ENCODE data around the gene TMEM158.

Gene TMEM158

DNA sequence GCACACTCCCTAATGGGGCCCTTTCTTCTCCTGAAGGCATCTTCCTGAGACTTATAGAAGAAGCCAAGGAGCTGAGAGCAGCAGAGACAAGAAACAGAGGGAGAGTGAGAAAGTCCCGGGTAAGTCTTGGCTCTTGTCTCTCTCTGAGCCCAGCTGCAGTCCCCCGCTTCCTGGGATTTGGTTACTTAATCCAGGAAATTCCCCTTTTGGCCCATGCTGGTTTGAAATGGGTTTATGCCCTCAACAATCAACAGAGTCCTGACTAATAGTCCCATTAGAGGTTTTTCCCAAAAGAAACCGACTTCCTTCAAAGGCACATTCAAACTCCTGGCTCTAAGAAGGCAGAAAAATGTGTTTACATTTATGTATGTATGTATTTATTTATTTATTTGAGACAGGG lies 22.0 kb downstream of the TMEM158 start:
- Mint-ChIP-seq H3K27ac (no peak overlapping the region), H3K9me3 (no peaks in the 10 kb centered on the region), H3K4me1 (no peaks in the 10 kb centered on the region), H3K27me3 (peaks cover 13% of the 10 kb centered on the region), H3K4me3 (no peak overlapping the region), H3K36me3 (no peaks in the 10 kb centered on the region)
- no peak for DNase-seq (ENCODE audit: low spot score in 2 of 2)
- ATAC-seq (ENCODE audit: low read depth) = no peak

DNA sequence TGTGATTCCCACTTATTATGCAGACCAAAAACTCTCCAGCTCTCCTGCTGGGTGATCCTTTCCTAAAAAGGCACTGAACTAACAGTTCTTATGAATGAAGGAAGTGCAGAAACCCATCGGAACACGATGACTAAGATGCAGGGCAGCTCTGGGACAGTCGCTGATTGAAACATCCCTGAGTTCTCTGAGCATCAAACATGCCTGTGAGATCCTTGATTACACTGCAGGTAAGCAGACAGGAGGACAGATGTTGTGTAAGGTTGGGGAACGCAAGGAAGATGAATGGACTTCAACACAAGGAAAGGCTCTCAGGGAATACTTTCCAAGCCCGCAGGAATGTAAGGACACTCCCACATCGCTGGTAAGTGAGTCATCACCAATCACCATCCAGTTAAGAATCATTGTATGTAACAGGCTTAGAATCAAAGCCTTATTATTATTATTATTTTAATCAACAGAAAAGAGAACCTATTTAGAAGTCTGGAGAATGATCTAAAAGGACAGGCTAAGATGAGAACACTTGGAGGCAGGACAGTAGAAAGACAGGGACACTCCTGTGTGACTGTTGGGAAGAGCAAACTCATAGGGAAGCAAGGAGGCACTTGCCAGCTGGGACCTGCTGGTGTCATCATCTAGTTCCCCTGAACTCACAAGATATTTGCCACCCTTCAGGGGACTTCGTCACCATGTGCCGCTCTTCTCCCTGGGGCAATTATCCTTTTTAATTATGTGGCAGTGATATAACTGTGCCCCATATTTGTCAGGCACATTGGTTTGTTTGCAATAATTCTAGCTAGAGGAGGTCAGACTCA lies 26.0 kb downstream of the TMEM158 start:
- H3K27me3 Mint-ChIP-seq = peaks cover 18% of the 10 kb centered on the region
- no peaks in the 10 kb centered on the region for H3K9me3 Mint-ChIP-seq
- H3K27ac Mint-ChIP-seq = no peak overlapping the region
- H3K4me1 Mint-ChIP-seq = no peaks in the 10 kb centered on the region
- ATAC-seq (ENCODE audit: low read depth) = no peak
- H3K4me3 Mint-ChIP-seq = no peak overlapping the region
- no peak for DNase-seq (ENCODE audit: low spot score in 2 of 2)
- no peaks in the 10 kb centered on the region for H3K36me3 Mint-ChIP-seq

DNA sequence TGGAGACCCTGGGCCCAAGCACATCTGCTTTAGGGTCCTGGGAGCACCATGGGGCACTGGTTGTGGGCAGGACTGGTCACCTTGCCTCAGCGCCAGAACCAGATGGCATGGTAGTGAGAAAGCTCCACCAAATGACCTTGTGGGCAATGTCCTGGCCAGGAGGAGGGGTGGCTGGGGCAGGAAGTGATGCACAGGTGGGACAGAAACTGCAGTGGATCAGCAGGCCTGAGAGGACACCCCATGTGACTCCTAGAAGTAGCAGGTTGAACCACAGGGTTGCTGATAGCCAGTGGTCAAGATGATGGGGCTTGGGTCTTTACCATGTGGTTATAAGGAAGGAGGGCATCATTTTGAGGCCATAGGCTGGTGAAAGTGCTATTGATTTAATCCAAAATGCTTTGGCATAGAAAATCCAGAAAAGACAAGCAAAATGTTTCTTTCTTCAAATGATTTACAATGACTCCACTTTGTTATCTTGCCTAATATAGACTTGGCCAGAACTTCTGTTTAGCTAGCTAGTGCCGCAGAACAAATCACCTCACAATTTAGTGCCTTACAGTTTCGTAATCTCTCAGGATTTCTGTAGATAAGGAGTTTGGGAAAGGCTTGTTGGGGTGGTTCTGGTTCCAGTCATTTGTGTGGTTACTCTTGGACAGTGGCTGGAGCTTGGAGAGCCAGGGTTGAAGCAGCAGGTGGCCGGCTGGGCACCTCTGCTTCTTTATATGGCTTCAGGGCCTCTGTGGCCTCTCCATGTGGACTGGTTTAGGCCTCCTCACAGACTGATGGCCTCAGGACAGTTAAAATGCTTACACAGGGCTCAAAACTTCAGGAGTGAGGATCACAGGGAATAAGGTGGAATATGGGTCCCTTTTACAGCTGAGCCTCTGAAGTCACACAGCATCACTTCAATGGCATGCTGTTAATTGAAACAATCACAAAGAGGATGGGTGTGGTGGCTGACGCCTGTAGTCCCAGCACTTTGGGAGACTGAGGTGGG lies 27.5 kb downstream of the TMEM158 start:
- Mint-ChIP-seq H3K4me3 (no peak overlapping the region), H3K36me3 (no peaks in the 10 kb centered on the region), H3K27me3 (peaks cover 18% of the 10 kb centered on the region), H3K27ac (no peak overlapping the region), H3K4me1 (no peaks in the 10 kb centered on the region), H3K9me3 (no peaks in the 10 kb centered on the region)
- ATAC-seq (ENCODE audit: low read depth) = no peak
- no peak for DNase-seq (ENCODE audit: low spot score in 2 of 2)

DNA sequence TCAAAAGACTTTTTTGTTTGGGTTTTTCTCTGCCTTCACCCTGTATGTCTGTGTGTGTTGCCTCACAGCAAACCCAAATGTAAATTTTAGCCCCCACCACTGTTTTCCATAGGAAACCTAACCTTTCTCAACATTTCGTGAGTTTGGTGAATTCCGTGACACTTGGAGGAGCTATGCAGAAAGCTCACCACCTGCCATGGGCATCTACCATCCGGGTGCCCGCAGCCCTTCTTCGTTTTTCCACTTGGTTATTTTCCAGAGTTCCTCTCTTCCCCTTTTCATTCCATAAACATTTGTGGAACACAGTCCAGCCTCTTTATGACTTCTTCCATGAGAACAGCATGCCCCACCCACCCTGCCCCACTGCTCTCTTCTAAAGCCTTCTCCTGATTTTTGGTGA lies 31.3 kb downstream of the TMEM158 start:
- Mint-ChIP-seq H3K27me3 (peaks cover 12% of the 10 kb centered on the region), H3K36me3 (peaks cover 1% of the 10 kb centered on the region), H3K4me1 (no peaks in the 10 kb centered on the region), H3K4me3 (no peak overlapping the region), H3K9me3 (no peaks in the 10 kb centered on the region), H3K27ac (no peak overlapping the region)
- ATAC-seq (ENCODE audit: low read depth) = no peak
- no peak for DNase-seq (ENCODE audit: low spot score in 2 of 2)

DNA sequence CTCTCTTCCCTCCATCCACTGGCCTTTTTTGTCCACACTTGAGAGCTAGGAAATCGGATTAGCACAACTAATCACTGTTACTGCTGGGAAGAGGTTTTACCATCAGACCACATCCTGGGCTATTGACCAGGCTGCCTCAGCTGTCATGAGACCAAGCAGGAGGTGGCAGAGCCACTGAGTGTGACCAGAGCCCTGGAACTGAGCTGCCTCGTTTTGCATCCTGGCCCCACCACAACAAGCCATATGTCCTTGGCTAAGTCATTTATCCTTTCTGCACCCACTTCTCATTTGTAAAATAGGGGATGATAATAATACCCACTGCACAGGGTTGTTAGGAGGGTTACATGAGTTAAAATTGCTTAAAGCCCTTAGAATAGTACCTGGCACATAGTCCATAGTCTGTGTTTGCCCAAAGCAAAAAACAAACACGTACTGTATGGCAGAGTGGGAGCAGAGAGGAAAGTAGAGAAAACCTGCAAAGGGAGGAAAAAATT lies 34.1 kb downstream of the TMEM158 start:
- H3K9me3 Mint-ChIP-seq = no peaks in the 10 kb centered on the region
- no peak for ATAC-seq (ENCODE audit: low read depth)
- H3K4me3 Mint-ChIP-seq = no peak overlapping the region
- peaks cover 9% of the 10 kb centered on the region for H3K27me3 Mint-ChIP-seq
- no peak for DNase-seq (ENCODE audit: low spot score in 2 of 2)
- no peak overlapping the region for H3K27ac Mint-ChIP-seq
- H3K36me3 Mint-ChIP-seq = peaks cover 1% of the 10 kb centered on the region
- H3K4me1 Mint-ChIP-seq = no peaks in the 10 kb centered on the region

DNA sequence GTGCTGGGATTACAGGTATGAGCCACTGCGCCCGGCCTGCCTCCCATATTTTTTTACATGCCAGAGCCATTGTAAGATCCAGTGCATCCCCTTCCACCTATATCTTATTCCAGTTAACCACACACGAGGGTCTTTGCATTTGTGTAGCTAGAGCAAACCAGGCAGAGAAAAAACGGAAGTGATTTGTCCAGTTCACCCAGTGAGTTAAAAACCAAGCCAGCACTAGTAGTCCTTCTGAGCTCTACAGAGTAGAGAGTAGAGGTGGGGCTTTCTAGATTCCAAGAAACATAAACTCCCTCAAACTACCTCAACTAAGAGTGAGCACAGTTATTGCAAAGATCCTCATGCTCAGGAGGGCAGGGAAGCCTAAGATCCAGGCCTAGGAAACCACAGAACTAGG lies 34.7 kb downstream of the TMEM158 start:
- H3K27me3 Mint-ChIP-seq = peaks cover 9% of the 10 kb centered on the region
- ATAC-seq (ENCODE audit: low read depth) = no peak
- no peaks in the 10 kb centered on the region for H3K4me1 Mint-ChIP-seq
- H3K9me3 Mint-ChIP-seq = no peaks in the 10 kb centered on the region
- no peak for DNase-seq (ENCODE audit: low spot score in 2 of 2)
- no peak overlapping the region for H3K27ac Mint-ChIP-seq
- H3K36me3 Mint-ChIP-seq = peaks cover 1% of the 10 kb centered on the region
- no peak overlapping the region for H3K4me3 Mint-ChIP-seq

DNA sequence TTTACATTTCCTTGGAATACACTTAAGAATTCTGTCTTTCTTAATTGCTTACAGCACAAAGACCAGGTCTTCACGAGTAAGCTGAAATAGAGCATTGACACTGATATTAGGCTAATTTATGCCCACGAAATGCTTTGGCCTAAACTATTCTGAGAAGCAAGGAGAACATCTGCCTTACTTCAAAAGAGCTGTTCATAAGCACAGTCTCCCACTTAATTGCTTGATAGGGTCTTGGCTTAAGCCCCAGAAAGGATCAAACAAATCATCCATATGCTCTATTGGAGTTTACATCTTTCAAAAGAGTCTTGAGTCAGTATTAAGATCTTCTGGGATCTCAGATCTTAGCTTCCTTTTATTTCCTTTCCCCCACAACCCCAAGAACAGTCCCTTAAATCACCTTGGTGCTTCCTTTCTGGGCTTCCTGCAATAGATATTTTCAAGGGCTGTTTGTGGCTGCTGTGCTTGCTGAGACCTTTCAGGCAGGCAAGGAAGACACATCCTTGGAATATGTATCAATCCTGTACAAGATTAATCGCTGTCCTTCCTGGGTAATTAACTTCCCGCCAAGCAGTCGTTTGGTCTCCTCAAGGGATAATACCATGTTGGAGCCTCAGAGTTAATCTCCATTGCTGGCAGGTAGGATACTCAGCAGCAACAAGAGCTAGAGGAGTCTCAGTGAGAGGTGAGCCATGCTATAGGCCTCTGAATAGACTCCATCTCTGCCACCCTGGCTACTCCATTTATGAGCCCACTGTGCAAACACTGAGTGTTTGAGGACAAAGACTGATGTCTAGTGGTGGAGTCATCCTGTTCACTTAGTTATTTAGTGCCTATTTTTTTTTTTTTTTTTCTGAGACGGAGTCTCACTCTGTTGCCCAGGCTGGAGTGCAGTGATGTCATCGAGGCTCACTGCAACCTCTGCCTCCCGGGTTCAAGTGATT lies 37.1 kb downstream of the TMEM158 start:
- no peak for ATAC-seq (ENCODE audit: low read depth)
- DNase-seq (ENCODE audit: low spot score in 2 of 2) = no peak
- H3K27me3 Mint-ChIP-seq = peaks cover 10% of the 10 kb centered on the region
- no peaks in the 10 kb centered on the region for H3K4me1 Mint-ChIP-seq
- no peak overlapping the region for H3K27ac Mint-ChIP-seq
- no peaks in the 10 kb centered on the region for H3K9me3 Mint-ChIP-seq
- peaks cover 1% of the 10 kb centered on the region for H3K36me3 Mint-ChIP-seq
- no peak overlapping the region for H3K4me3 Mint-ChIP-seq

DNA sequence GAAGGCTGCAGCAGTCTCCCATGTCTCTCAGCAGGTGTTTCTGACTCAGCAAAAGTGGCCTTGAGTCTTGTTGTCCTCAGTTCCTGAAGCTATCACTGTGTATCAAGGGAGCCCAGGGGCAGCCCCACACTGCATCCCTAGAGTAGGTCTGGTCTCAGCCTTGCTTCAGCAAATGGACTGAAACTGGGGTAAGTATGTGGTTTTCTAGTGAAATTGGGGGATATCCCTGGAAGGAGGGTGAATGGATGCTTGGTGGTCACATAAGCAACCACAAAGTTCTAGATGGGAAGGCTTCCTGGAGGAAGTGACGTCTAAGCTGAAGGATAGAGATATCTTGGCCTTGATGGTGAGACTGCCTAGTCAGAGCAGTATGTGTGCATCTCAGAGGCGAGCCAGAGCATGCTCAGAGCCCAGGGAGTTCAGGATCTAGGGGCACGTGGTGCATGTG lies 38.4 kb downstream of the TMEM158 start:
- Mint-ChIP-seq H3K27ac (no peak overlapping the region), H3K36me3 (peaks cover 1% of the 10 kb centered on the region), H3K9me3 (no peaks in the 10 kb centered on the region), H3K4me3 (no peak overlapping the region), H3K4me1 (no peaks in the 10 kb centered on the region), H3K27me3 (peaks cover 10% of the 10 kb centered on the region)
- DNase-seq (ENCODE audit: low spot score in 2 of 2) = no peak
- no peak for ATAC-seq (ENCODE audit: low read depth)

DNA sequence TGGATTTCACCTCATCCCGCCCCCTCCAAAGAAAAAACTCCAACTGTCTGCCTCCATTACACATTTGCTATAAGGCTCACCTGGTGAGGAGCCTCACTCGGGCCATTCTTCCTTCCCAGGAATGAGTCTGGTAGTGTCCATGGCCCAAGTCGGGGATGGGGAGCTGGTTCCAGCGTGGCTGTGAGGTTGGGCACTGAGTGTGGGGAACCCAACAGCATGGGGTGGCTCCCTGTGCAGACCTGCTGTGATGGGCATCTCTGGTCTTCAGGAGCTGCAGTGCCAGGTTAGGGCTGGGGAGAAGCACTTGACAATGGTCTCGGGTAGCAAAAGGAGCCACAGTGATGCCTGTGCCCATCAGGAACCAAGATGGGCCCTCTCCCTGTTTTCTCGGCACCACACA lies 39.2 kb downstream of the TMEM158 start:
- ATAC-seq (ENCODE audit: low read depth) = no peak
- H3K4me1 Mint-ChIP-seq = no peaks in the 10 kb centered on the region
- H3K27me3 Mint-ChIP-seq = peaks cover 8% of the 10 kb centered on the region
- H3K36me3 Mint-ChIP-seq = peaks cover 1% of the 10 kb centered on the region
- H3K4me3 Mint-ChIP-seq = no peak overlapping the region
- H3K27ac Mint-ChIP-seq = no peak overlapping the region
- DNase-seq (ENCODE audit: low spot score in 2 of 2) = no peak
- no peaks in the 10 kb centered on the region for H3K9me3 Mint-ChIP-seq

DNA sequence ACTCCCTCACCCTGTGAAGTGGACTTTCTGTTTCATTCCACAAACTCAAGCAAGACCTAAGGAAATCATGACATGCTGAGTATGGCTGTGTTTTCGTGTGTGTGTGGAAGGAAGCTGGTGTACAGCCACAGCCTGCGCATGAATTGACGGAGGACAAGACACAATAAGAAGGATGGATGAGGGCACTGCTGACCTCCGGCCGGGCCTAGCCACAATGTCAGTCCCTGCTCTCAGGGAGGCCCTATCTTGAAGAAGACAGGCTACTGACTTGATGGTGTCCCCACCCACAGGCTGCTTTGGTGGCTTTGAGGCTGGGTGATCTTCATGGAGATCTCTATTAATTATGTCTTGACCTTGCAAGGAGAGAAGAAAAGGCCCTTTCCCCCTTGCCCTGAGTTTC lies 40.6 kb downstream of the TMEM158 start:
- DNase-seq (ENCODE audit: low spot score in 2 of 2) (no peak), ATAC-seq (ENCODE audit: low read depth) (no peak)
- Mint-ChIP-seq H3K27ac (no peak overlapping the region), H3K9me3 (no peaks in the 10 kb centered on the region), H3K4me1 (no peaks in the 10 kb centered on the region), H3K4me3 (no peak overlapping the region), H3K27me3 (peaks cover 10% of the 10 kb centered on the region), H3K36me3 (no peaks in the 10 kb centered on the region)

DNA sequence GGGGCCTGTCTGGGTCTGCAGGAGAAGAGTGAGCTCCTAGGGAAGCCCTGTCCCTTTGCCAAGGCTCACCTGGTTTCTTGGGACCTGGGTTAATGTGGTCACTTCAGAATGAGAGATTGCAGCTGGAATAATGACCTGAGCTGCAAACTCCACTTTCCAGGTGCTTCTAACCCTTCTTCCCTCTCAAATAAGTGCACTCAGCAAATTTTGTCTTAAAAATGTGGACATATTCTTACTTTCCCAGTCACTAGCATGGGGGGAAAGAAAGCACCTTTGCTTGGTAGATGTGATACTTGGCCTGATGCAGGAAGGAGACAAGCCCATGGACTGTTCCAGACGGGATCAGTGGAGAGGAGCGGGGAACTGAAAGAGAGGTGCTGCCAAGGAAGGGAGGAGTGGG lies 41.0 kb downstream of the TMEM158 start:
- Mint-ChIP-seq H3K9me3 (no peaks in the 10 kb centered on the region), H3K27me3 (peaks cover 10% of the 10 kb centered on the region)

DNA sequence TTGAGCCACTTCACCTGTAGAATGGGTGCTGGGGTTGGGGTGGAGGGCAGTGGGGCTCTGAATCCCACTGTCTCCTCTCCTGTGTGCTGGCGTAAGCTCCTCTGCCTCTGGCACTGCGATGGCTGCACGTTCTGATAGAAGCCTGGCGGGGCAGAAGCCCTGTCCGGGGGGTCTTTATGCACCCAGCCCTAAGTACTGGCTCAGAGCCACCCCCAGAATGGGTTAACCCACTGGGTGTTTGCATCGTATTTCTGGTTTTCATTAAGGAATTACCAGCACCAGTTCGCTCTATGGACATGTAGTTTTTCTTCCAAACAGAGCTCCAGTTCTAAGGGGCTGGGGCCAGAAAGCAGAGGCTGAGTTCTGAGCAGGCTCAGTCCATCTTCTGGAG lies 42.2 kb downstream of the TMEM158 start:
- no peaks in the 10 kb centered on the region for H3K36me3 Mint-ChIP-seq
- H3K27ac Mint-ChIP-seq = no peak overlapping the region
- no peak for DNase-seq (ENCODE audit: low spot score in 2 of 2)
- no peaks in the 10 kb centered on the region for H3K4me1 Mint-ChIP-seq
- ATAC-seq (ENCODE audit: low read depth) = no peak
- H3K4me3 Mint-ChIP-seq = no peak overlapping the region
- peaks cover 10% of the 10 kb centered on the region for H3K27me3 Mint-ChIP-seq
- H3K9me3 Mint-ChIP-seq = no peaks in the 10 kb centered on the region

More for the DNA sequence above, 41.0 kb downstream of the TMEM158 start:
- Mint-ChIP-seq H3K36me3 (no peaks in the 10 kb centered on the region), H3K4me1 (no peaks in the 10 kb centered on the region), H3K27ac (no peak overlapping the region), H3K4me3 (no peak overlapping the region)
- no peak for ATAC-seq (ENCODE audit: low read depth)
- DNase-seq (ENCODE audit: low spot score in 2 of 2) = no peak
